Stomach smooth muscle (tissue), 2 donors: ENCODE results near the gene CELF1.
"Not testable (repeated sequence)": the region's sequence is repeated elsewhere in the genome, so short reads cannot be mapped to it uniquely, and the experiment has no call there.

Experiments used
- H3K27ac ChIP-seq: one replicate; pipeline ENCODE4 v1.7.0; 2013; ENCODE audit warnings: mild to moderate bottlenecking, low read length, inconsistent platforms
- H3K27me3 ChIP-seq, 2 donors: one replicate each; pipeline ENCODE4 v1.7.0; 2013; ENCODE audit warnings: low read length in 2 of 2; ENCODE audit not compliant: insufficient read depth in 2 of 2, control insufficient read depth in 1 of 2
- H3K36me3 ChIP-seq, 2 donors: one replicate each; pipeline ENCODE4 v1.7.0; 2013; ENCODE audit warnings: low read length in 2 of 2; ENCODE audit not compliant: control insufficient read depth in 2 of 2, insufficient read depth in 2 of 2
- H3K4me1 ChIP-seq: one replicate; pipeline ENCODE4 v1.7.0; 2013; ENCODE audit warnings: low read length; ENCODE audit not compliant: control insufficient read depth, insufficient read depth
- H3K4me3 ChIP-seq, 2 donors: one replicate each; pipeline ENCODE4 v1.7.0; 2013; ENCODE audit warnings: low read length in 2 of 2
- H3K9ac ChIP-seq, 2 donors: one replicate each; pipeline ENCODE4 v1.7.0; 2013; ENCODE audit warnings: low read length in 2 of 2, mild to moderate bottlenecking in 1 of 2
- H3K9me3 ChIP-seq, 2 donors: one replicate each; pipeline ENCODE4 v1.7.0; 2013; ENCODE audit warnings: low read length in 2 of 2; ENCODE audit not compliant: control insufficient read depth in 2 of 2
- donor health status: healthy.
- donor health status: Pancreatic carcinoma.

The CELF1 gene

DNA sequence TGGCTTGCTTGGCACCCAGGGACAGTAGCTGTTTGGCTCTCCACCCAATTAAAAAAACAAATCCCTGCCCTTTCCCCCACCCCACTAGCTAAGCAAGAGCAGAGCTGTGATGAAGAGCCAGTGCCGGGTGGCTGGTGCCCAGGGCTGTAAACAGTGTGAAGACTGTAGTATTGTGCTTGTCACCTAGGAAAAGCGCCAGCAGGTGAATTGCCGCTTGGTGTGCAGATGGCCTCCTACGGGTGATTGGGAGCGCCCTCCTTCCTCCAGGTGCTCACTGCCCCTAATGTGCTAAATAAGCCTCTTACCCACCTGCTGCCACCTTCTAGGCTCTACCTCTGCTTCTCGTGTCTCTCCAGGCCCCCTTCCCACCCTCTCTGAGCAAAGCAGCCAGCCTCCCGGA lies 85.6 kb downstream of the CELF1 start:
- H3K4me1 ChIP-seq = peaks cover 46% of the 10 kb centered on the region
- no peaks in the 10 kb centered on the region for H3K9me3 ChIP-seq
- H3K27me3 ChIP-seq = no peaks in the 10 kb centered on the region
- peak overlapping the region; percentile 76 for H3K27ac ChIP-seq
- peak overlapping the region in 1 of 2 donors; percentile 8 for H3K9ac ChIP-seq
- H3K36me3 ChIP-seq = peaks cover 26 to 31% of the 10 kb centered on the region in 2 donors
- peak overlapping the region in 1 of 2 donors; percentile 44 for H3K4me3 ChIP-seq

- Histone ChIP-seq H3K36me3 (peaks cover 20 to 28% of the 10 kb centered on the region in 2 donors), H3K27me3 (no peaks in the 10 kb centered on the region), H3K9me3 (no peaks in the 10 kb centered on the region), H3K9ac (peak overlapping the region; percentile 8 to 21), H3K27ac (peak overlapping the region; percentile 76), H3K4me1 (peaks cover 44% of the 10 kb centered on the region), H3K4me3 (peak overlapping the region in 1 of 2 donors; percentile 44)
Measured at GRCh38 chr11:47466701-47467250, 86.2 kb downstream of the CELF1 start.

GRCh38 chr11:47466201-47466600 lies 86.7 kb downstream of the CELF1 start:
- H3K4me3 ChIP-seq = no peak overlapping the region
- peaks cover 14 to 25% of the 10 kb centered on the region in 2 donors for H3K36me3 ChIP-seq
- H3K4me1 ChIP-seq = peaks cover 38% of the 10 kb centered on the region
- H3K9ac ChIP-seq = no peak overlapping the region
- no peaks in the 10 kb centered on the region for H3K9me3 ChIP-seq
- H3K27ac ChIP-seq = peak overlapping the region; percentile 76
- H3K27me3 ChIP-seq = no peaks in the 10 kb centered on the region

GRCh38 chr11:47464483-47464882 lies 88.4 kb downstream of the CELF1 start:
- Histone ChIP-seq H3K4me1 (peaks cover 26% of the 10 kb centered on the region), H3K27ac (no peak overlapping the region), H3K4me3 (no peak overlapping the region)

DNA sequence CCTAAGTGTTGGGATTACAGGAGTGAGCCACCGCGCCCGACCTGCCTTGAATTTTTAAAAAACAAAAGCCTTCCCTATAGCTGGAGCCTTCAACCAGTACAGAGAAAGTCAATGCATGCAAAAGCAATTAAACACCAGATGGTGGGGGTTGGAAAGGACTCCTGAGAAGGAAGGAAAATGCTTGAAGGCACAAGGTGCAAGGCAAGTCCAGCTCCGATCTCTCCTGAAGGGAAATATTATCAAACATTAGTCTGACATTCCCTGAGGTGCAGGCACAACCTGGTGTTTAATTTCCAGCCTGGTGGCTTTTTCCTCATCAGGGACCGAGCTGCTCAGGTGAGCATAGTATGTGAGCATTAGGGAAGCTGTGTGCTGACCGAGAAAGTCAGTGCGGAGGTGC lies 91.1 kb downstream of the CELF1 start:
- H3K36me3 ChIP-seq = peaks cover 5 to 12% of the 10 kb centered on the region in 2 donors
- no peak overlapping the region for H3K9ac ChIP-seq
- H3K27ac ChIP-seq = no peak overlapping the region
- H3K4me1 ChIP-seq = peaks cover 15% of the 10 kb centered on the region
- no peaks in the 10 kb centered on the region for H3K27me3 ChIP-seq
- no peak overlapping the region for H3K4me3 ChIP-seq
- H3K9me3 ChIP-seq = no peaks in the 10 kb centered on the region

More at GRCh38 chr11:47464483-47464882, 88.4 kb downstream of the CELF1 start:
- Histone ChIP-seq H3K36me3 (peaks cover 5 to 14% of the 10 kb centered on the region in 2 donors), H3K9me3 (no peaks in the 10 kb centered on the region), H3K9ac (peak overlapping the region in 1 of 2 donors; percentile 13), H3K27me3 (no peaks in the 10 kb centered on the region)

DNA sequence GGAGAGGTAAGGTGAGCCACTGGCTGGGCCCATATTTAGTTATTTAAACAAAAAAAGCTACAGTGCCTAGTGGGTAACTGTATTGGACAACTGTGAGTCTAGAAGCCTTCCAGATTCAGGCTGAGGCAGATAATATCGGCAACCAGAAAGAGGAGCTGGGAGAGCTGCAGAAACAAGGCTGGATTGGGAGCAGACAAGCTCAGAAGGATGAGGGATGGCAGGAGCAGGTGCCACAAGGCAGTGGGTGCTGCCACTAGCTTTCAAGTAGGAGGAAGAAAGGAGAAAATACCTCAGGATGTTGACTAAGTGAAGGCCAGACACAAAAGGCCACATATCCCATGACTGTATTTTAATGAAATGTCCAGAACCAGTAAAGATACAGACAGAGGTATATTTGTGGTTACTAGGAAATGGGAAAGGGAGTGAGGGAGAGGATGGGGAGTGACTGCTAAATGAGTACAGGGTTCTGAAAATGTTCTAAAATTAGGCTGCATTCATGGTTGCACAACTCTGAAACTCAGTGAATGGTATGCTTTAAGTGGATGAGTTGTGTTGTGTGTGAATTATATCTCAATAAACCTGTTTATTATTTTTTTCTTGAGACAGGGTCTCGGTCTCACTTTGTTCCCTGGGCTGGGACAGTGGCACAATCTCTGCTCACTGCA lies 92.2 kb downstream of the CELF1 start:
- peaks cover 5 to 12% of the 10 kb centered on the region in 2 donors for H3K36me3 ChIP-seq
- H3K9ac ChIP-seq = no peak overlapping the region

GRCh38 chr11:47454258-47454671 lies 98.7 kb downstream of the CELF1 start:
- H3K36me3 ChIP-seq, H3K27me3 ChIP-seq, H3K27ac ChIP-seq, H3K9ac ChIP-seq, H3K4me1 ChIP-seq, H3K9me3 ChIP-seq: not testable (repeated sequence)
- peak overlapping the region in 1 of 2 donors; percentile 29 for H3K4me3 ChIP-seq

More for the DNA sequence above, 92.2 kb downstream of the CELF1 start:
- Histone ChIP-seq H3K4me1 (peaks cover 4% of the 10 kb centered on the region), H3K27me3 (no peaks in the 10 kb centered on the region), H3K27ac (no peak overlapping the region), H3K4me3 (no peak overlapping the region), H3K9me3 (no peaks in the 10 kb centered on the region)

DNA sequence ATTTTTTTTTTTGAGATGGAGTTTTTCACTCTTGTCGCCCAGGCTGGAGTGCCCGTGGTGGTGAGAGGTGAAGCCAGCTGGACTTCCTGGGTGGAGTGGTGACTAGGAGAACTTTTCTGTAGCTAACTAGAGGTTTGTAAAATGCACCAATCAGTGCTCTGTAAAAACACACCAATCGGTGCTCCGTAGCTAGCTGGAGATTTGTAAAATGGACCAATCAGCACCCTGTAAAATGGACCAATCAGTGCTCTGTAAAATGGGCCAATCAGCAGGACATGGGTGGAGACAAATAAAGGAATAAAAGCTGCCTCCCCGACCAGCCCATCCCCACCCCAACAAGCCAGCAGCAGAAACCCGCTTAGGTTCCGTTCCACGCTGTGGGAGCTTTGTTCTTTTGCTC lies 99.6 kb downstream of the CELF1 start:
- Histone ChIP-seq H3K4me1 (no peaks in the 10 kb centered on the region), H3K36me3 (no peaks in the 10 kb centered on the region), H3K9me3 (no peaks in the 10 kb centered on the region), H3K9ac (no peak overlapping the region), H3K27me3 (no peaks in the 10 kb centered on the region), H3K4me3 (no peak overlapping the region), H3K27ac (no peak overlapping the region)

DNA sequence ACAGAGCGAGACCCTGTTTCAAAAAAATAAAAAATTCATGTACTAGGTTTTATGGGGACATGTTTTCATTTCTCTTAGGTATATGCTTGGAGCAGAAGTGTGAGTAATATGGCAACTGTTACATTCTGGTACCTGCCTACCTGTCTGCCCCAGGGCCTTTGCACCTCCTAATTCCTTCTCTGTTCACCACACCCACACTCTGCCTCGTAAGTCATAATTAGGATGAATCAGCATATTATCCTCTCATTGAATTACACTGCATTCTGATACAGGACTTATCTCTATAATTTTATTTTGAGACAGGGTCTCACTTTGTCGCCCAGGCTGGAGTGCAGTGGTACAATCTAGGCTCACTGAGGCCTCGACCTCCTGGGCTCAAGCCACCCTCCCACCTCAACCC lies 100.9 kb downstream of the CELF1 start:
- no peaks in the 10 kb centered on the region for H3K4me1 ChIP-seq
- no peak overlapping the region for H3K9ac ChIP-seq
- H3K27ac ChIP-seq = no peak overlapping the region
- no peaks in the 10 kb centered on the region for H3K9me3 ChIP-seq
- no peaks in the 10 kb centered on the region for H3K36me3 ChIP-seq
- no peaks in the 10 kb centered on the region for H3K27me3 ChIP-seq
- H3K4me3 ChIP-seq = no peak overlapping the region

- Histone ChIP-seq H3K27ac (no peak overlapping the region), H3K9ac (no peak overlapping the region)
Measured at GRCh38 chr11:47451436-47451835, 101.5 kb downstream of the CELF1 start.

DNA sequence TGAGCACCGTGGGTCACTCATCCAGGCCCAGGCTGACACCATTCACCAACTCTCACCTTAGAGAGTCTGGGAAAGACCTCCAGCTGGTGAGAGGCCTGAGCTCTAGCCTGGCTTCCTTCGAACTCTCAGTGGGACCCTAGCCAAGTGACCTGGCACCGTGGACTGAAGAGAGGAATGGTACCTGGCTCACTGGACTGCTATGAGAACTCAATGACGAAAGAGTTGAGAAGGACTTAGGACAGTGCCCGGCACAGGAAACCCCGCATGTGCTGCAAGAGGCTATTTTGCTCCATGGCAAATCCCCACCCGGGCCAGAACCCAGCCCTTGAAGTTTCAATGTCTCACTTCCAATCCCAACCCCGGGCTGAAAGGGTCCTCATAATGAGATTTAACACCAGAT lies 103.4 kb downstream of the CELF1 start:
- no peaks in the 10 kb centered on the region for H3K4me1 ChIP-seq
- H3K36me3 ChIP-seq = no peaks in the 10 kb centered on the region
- H3K27ac ChIP-seq = no peak overlapping the region
- no peaks in the 10 kb centered on the region for H3K27me3 ChIP-seq
- no peak overlapping the region for H3K9ac ChIP-seq
- no peaks in the 10 kb centered on the region for H3K9me3 ChIP-seq
- H3K4me3 ChIP-seq = no peak overlapping the region

More at GRCh38 chr11:47451436-47451835, 101.5 kb downstream of the CELF1 start:
- Histone ChIP-seq H3K4me1 (no peaks in the 10 kb centered on the region), H3K9me3 (no peaks in the 10 kb centered on the region), H3K27me3 (no peaks in the 10 kb centered on the region), H3K36me3 (no peaks in the 10 kb centered on the region), H3K4me3 (no peak overlapping the region)
